AG10803 (cell line): ENCODE measurements around the gene CCL2.
"Not testable (repeated sequence)": the region's sequence is repeated elsewhere in the genome, so short reads cannot be mapped to it uniquely, and the experiment has no call there.

Experiments
- DNase-seq: peaks from one replicate; pipeline ENCODE4 v3.0.0; 2010; ENCODE audit warnings: low read depth
- H3K4me3 ChIP-seq: 2 replicates; pipeline ENCODE4 v1.5.1; 2011; ENCODE audit warnings: mild to moderate bottlenecking, low read length, control low read depth
- TF ChIP-seq, protein P1 (sequence below): conservative IDR thresholded peaks from 2 replicates; pipeline ENCODE4 v1.5.1; 2011; ENCODE audit warnings: mild to moderate bottlenecking, low read length, control low read depth, inconsistent platforms

The CCL2 gene

DNA sequence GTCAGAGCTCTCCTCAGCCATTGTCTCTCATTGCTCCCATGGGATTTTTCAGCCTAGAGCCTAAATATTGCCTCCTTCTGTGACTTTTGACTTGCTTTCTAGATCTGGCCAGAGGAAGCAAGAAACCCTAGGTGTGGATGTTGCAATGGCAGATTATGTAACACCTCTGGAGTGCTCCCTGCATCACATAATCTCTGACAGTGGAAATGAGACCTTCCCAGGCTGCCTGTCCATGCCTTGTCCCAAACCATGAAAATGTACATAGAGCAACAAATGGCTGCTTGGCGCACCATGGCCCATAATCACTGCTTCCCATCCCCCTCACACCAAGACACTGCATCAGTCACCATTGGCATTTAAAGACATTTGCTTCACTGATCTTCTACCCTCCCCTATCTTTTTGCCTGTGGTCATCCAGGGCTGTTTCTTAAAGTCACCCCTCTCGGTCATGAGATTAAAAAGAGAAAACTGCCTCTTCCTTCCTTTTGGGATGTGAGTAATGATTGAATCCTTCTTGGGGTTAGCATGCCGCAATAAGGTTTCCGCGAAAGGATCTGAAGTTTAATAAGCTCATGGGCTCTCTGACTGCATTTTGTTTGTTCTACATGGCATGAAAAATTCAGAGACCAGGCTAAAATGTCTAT is 34.2 kb upstream of the CCL2 start:
- TF ChIP-seq, protein P1, sequence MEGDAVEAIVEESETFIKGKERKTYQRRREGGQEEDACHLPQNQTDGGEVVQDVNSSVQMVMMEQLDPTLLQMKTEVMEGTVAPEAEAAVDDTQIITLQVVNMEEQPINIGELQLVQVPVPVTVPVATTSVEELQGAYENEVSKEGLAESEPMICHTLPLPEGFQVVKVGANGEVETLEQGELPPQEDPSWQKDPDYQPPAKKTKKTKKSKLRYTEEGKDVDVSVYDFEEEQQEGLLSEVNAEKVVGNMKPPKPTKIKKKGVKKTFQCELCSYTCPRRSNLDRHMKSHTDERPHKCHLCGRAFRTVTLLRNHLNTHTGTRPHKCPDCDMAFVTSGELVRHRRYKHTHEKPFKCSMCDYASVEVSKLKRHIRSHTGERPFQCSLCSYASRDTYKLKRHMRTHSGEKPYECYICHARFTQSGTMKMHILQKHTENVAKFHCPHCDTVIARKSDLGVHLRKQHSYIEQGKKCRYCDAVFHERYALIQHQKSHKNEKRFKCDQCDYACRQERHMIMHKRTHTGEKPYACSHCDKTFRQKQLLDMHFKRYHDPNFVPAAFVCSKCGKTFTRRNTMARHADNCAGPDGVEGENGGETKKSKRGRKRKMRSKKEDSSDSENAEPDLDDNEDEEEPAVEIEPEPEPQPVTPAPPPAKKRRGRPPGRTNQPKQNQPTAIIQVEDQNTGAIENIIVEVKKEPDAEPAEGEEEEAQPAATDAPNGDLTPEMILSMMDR: no peak
- no peak overlapping the region for H3K4me3 ChIP-seq
- DNase-seq: no peak

DNA sequence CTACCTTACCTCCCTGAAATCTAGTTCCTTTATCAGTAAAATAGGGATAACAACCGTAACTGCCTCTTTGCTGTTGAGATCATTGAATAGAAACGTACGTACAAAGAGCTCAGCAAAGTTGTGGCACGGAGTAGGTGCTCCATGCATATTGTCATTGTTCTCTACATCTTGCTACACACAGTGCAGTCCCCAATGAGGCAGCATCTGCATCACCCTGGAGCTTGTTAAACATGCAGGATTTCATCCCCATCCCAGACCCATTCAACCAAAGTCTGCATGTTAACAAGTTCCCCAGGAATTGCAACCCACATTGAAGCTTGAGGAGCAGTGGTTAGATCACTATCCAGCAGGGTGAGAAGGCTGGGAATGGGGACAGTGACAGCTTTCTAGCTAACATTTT is 33.7 kb upstream of the CCL2 start:
- TF ChIP-seq, protein P1: no peak
- no peak overlapping the region for H3K4me3 ChIP-seq
- no peak for DNase-seq

DNA sequence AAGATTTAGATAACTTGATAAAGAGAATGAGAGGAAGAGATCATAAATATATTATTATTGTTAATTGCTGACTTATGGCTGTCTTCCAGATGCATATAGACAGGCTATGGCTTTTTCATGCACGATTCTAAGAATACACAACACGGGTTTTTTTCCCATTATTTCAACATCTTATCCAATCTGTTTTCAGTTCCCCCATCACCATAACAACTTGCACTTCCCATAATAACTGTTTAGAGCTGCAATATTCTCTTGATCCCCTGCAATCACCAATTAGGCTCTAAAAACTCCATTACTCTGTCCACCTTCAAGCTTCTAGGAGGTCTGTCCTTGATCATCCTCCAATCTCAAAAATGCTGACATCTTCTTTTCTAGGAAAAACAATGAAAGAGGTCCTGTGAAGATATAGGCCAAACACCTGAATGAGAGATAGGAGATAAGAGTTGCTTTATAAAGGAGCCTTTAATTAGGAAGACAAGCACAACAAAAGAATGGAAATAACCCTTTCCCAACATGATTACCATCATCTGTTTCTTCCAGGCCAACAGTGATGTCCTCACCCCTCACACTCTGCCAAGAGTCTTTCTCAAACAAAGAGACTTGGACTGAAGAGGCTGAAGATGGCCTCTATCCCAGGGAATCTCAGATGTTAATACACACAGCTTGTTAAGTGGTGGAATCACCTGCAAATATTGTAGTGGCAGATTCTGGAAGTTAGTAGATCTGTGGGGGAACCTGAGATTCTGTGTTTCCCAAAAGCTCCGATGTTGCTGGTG is 32.2 kb upstream of the CCL2 start:
- TF ChIP-seq, protein P1: no peak
- no peak overlapping the region for H3K4me3 ChIP-seq
- DNase-seq: peak; percentile 5

DNA sequence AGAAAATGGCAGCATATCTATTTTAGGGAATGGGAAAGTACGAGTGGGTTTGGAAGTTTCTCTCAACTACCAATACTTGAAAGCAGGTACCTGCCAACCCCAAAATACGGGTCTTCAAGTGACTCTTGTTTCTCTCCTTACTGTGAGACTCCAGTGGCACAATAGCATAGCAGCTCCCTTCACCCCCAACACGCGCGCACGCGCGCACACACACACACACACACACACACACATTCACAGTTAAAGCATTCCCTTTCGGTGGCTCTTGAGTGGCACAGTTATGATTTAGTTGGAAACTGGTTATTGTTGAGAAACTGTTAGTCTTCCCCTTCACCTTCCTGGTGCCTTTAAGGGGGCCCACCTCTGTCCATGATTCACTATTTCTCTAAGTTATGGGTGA is 30.0 kb upstream of the CCL2 start:
- TF ChIP-seq, protein P1: no peak
- no peak for DNase-seq
- H3K4me3 ChIP-seq: no peak overlapping the region

DNA sequence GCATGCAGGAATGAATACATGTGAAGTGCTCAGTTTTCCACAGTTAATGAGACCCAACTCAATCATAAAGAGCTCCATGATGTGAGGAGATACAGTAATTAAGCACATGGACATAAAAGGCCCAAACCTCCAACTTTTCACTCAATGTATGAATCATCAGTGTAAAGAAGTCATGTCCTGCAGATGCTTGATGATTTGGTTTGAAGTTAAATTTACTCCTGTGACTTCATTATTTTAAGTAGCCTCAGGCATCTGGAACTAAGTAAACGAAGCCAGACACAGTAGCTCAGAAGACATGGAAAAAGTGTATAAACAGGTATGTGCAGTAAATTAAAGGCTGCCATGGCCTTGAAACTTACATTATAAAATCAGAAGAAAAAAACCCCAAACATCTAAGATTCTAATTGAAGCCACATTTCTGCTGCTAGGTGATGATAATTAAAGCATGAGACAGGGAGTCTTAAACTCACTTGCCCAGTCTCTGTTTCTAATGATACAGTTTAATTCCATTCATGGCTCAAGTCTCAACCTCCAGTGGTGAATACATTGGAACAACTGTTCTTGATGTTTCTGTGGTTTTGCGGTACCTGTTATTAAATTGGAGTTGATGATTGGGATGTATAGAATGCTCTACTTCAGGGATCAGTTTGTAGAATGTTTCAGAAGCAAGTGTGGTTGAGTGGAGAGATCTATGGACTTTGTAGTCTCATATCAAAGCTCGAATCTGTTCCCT is 28.9 kb upstream of the CCL2 start:
- DNase-seq: peak; percentile 40
- TF ChIP-seq, protein P1: no peak
- H3K4me3 ChIP-seq: no peak overlapping the region

DNA sequence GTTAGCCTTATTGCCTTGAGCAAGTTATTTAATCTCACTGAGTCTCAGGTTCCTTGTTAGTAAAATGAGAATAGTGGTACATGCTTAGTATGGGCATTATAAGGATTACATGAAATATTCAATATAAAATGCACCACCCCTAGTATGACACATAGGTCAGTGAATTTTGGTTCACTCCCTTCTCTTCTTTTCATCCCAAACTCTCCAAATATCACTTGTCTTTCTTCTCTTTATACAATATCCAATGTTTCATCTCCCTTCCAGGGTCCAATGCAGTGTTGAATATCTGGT is 28.4 kb upstream of the CCL2 start:
- DNase-seq: no peak
- no peak overlapping the region for H3K4me3 ChIP-seq
- TF ChIP-seq, protein P1: no peak

DNA sequence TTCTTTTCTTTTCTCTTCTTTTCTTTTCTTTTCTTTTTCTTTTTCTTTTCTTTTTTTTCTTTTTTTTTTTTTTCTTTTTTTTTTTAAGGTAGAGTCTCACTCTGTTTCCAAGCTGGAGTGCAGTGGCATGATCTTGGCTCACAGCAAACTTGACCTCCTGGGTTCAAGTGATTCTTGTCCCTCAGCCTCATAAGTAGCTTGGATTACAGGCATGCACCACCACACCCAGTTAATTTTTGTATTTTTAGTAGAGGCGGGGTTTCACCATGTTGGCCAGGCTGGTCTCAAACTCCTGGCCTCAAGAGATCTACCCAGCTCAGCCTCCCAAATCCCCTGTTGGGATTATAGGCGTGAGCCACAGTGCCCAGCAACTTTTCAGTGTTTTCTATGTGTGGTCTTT is 27.8 kb upstream of the CCL2 start:
- not testable (repeated sequence) for DNase-seq, H3K4me3 ChIP-seq
